Measurements from ENCODE around the gene WLS.

Gene WLS

GRCh38 chr1:68151690-68152089, 80.6 kb downstream of the WLS start:
- DNase-seq (ENCODE audit: low read depth) = no peak
- no peak overlapping the region for H3K4me3 ChIP-seq (ENCODE audit: control insufficient read depth, low read depth, low read length)
- TF ChIP-seq CTCF (IDR thresholded peaks at IDR 0.05; ENCODE audit: control insufficient read depth, insufficient read depth, low read depth, low read length, missing control alignments) = no peak

- TF ChIP-seq CTCF (IDR thresholded peaks at IDR 0.05; ENCODE audit: control insufficient read depth, insufficient read depth, low read depth, low read length, missing control alignments) = no peak
- no peak for DNase-seq (ENCODE audit: low read depth)
Measured at GRCh38 chr1:68149907-68150306, 82.4 kb downstream of the WLS start.

GRCh38 chr1:68149110-68149798, 83.1 kb downstream of the WLS start:
- no peak overlapping the region for H3K4me3 ChIP-seq (ENCODE audit: control insufficient read depth, low read depth, low read length)
- DNase-seq (ENCODE audit: low read depth) = no peak
- no peak for TF ChIP-seq CTCF (IDR thresholded peaks at IDR 0.05; ENCODE audit: control insufficient read depth, insufficient read depth, low read depth, low read length, missing control alignments)

More at GRCh38 chr1:68149907-68150306, 82.4 kb downstream of the WLS start:
- H3K4me3 ChIP-seq (ENCODE audit: control insufficient read depth, low read depth, low read length) = no peak overlapping the region

- H3K4me3 ChIP-seq (ENCODE audit: control insufficient read depth, low read depth, low read length) = no peak overlapping the region
- no peak for DNase-seq (ENCODE audit: low read depth)
- no peak for TF ChIP-seq CTCF (IDR thresholded peaks at IDR 0.05; ENCODE audit: control insufficient read depth, insufficient read depth, low read depth, low read length, missing control alignments)
Measured at GRCh38 chr1:68148631-68149030, 83.7 kb downstream of the WLS start.

GRCh38 chr1:68147534-68148171, 84.7 kb downstream of the WLS start:
- TF ChIP-seq CTCF (IDR thresholded peaks at IDR 0.05; ENCODE audit: control insufficient read depth, insufficient read depth, low read depth, low read length, missing control alignments) = no peak
- no peak overlapping the region for H3K4me3 ChIP-seq (ENCODE audit: control insufficient read depth, low read depth, low read length)
- no peak for DNase-seq (ENCODE audit: low read depth)

- no peak overlapping the region for H3K4me3 ChIP-seq (ENCODE audit: control insufficient read depth, low read depth, low read length)
- no peak for TF ChIP-seq CTCF (IDR thresholded peaks at IDR 0.05; ENCODE audit: control insufficient read depth, insufficient read depth, low read depth, low read length, missing control alignments)
- no peak for DNase-seq (ENCODE audit: low read depth)
Measured at GRCh38 chr1:68145418-68146126, 86.8 kb downstream of the WLS start.
